T-helper 1 cell treated with Interleukin-12 subunit alpha and Interleukin-12 subunit beta and Interleukin-4 antibody, amounts not matched to agents 30 μg/mL and 1 μg/mL, for 36 hours (primary cell): ENCODE data around the gene ODAD3.
A peak's percentile ranks its signal among the peaks of the same experiment; 100 is the strongest.
"Not testable (repeated sequence)": the region's sequence is repeated elsewhere in the genome, so short reads cannot be mapped to it uniquely, and the experiment has no call there.

Source experiments
- H3K27ac Mint-ChIP-seq: one replicate; pipeline ENCODE4 v1.8.0; 2021; ENCODE audit warnings: mild to moderate bottlenecking, mixed read lengths
- H3K27me3 Mint-ChIP-seq: one replicate; pipeline ENCODE4 v1.8.0; 2021; ENCODE audit warnings: low read depth, mixed read lengths
- H3K36me3 Mint-ChIP-seq: one replicate; pipeline ENCODE4 v1.8.0; 2021; ENCODE audit warnings: low read depth, mixed read lengths
- H3K4me1 Mint-ChIP-seq: one replicate; pipeline ENCODE4 v1.8.0; 2021; ENCODE audit warnings: low read depth, mixed read lengths
- H3K4me3 Mint-ChIP-seq: one replicate; pipeline ENCODE4 v1.8.0; 2021; ENCODE audit warnings: mild to moderate bottlenecking, moderate library complexity, mixed read lengths
- H3K9me3 Mint-ChIP-seq: one replicate; pipeline ENCODE4 v1.8.0; 2021; ENCODE audit warnings: mixed read lengths

Gene ODAD3

GRCh38 chr19:11433526-11433925 is 1.4 kb downstream of the ODAD3 start:
- not testable (repeated sequence) for H3K27ac Mint-ChIP-seq, H3K9me3 Mint-ChIP-seq, H3K4me3 Mint-ChIP-seq, H3K27me3 Mint-ChIP-seq
- H3K4me1 Mint-ChIP-seq = peaks cover 14% of the 10 kb centered on the region
- H3K36me3 Mint-ChIP-seq = peaks cover 13% of the 10 kb centered on the region

- no peak overlapping the region for H3K4me3 Mint-ChIP-seq
- no peaks in the 10 kb centered on the region for H3K9me3 Mint-ChIP-seq
- no peak overlapping the region for H3K27ac Mint-ChIP-seq
- H3K36me3 Mint-ChIP-seq = no peaks in the 10 kb centered on the region
- H3K4me1 Mint-ChIP-seq = peaks cover 18% of the 10 kb centered on the region
- peaks cover 26% of the 10 kb centered on the region for H3K27me3 Mint-ChIP-seq
Observed at GRCh38 chr19:11426656-11427055, 8.3 kb downstream of the ODAD3 start.

- no peak overlapping the region for H3K27ac Mint-ChIP-seq
- no peaks in the 10 kb centered on the region for H3K9me3 Mint-ChIP-seq
Observed at GRCh38 chr19:11425719-11426457, 9.0 kb downstream of the ODAD3 start.

GRCh38 chr19:11423791-11424181 is 11.1 kb downstream of the ODAD3 start:
- Mint-ChIP-seq H3K36me3 (no peaks in the 10 kb centered on the region), H3K4me1 (peaks cover 25% of the 10 kb centered on the region), H3K9me3 (no peaks in the 10 kb centered on the region), H3K4me3 (no peak overlapping the region), H3K27me3 (peaks cover 49% of the 10 kb centered on the region), H3K27ac (no peak overlapping the region)

More at GRCh38 chr19:11425719-11426457, 9.0 kb downstream of the ODAD3 start:
- H3K4me3 Mint-ChIP-seq = no peak overlapping the region
- H3K4me1 Mint-ChIP-seq = peaks cover 21% of the 10 kb centered on the region
- H3K36me3 Mint-ChIP-seq = no peaks in the 10 kb centered on the region
- H3K27me3 Mint-ChIP-seq = peaks cover 34% of the 10 kb centered on the region

- Mint-ChIP-seq H3K27me3 (peaks cover 54% of the 10 kb centered on the region), H3K36me3 (no peaks in the 10 kb centered on the region), H3K4me3 (no peak overlapping the region), H3K27ac (no peak overlapping the region), H3K9me3 (no peaks in the 10 kb centered on the region), H3K4me1 (peaks cover 25% of the 10 kb centered on the region)
Observed at GRCh38 chr19:11423164-11423790, 11.6 kb downstream of the ODAD3 start.

- Mint-ChIP-seq H3K4me1 (peaks cover 25% of the 10 kb centered on the region), H3K36me3 (no peaks in the 10 kb centered on the region), H3K9me3 (no peaks in the 10 kb centered on the region), H3K27me3 (peaks cover 63% of the 10 kb centered on the region), H3K27ac (no peak overlapping the region), H3K4me3 (peak overlapping the region; percentile 76)
Observed at GRCh38 chr19:11422163-11423065, 12.5 kb downstream of the ODAD3 start.

- Mint-ChIP-seq H3K27me3 (peaks cover 71% of the 10 kb centered on the region), H3K9me3 (no peaks in the 10 kb centered on the region), H3K27ac (no peak overlapping the region), H3K4me3 (peak overlapping the region; percentile 42), H3K36me3 (no peaks in the 10 kb centered on the region), H3K4me1 (peaks cover 25% of the 10 kb centered on the region)
Observed at GRCh38 chr19:11421371-11422098, 13.4 kb downstream of the ODAD3 start.

- H3K36me3 Mint-ChIP-seq = no peaks in the 10 kb centered on the region
- peak overlapping the region; percentile 42 for H3K4me3 Mint-ChIP-seq
- H3K4me1 Mint-ChIP-seq = peaks cover 25% of the 10 kb centered on the region
- H3K9me3 Mint-ChIP-seq = no peaks in the 10 kb centered on the region
- no peak overlapping the region for H3K27ac Mint-ChIP-seq
- peaks cover 77% of the 10 kb centered on the region for H3K27me3 Mint-ChIP-seq
Observed at GRCh38 chr19:11420429-11421370, 14.2 kb downstream of the ODAD3 start.

- H3K36me3 Mint-ChIP-seq = no peaks in the 10 kb centered on the region
- peaks cover 24% of the 10 kb centered on the region for H3K4me1 Mint-ChIP-seq
- H3K27me3 Mint-ChIP-seq = peaks cover 81% of the 10 kb centered on the region
- H3K4me3 Mint-ChIP-seq = no peak within 1 kb of the TSS
- H3K9me3 Mint-ChIP-seq = no peaks in the 10 kb centered on the region
- H3K27ac Mint-ChIP-seq = no peak within 1 kb of the TSS
Observed at GRCh38 chr19:11418549-11419506, 16.1 kb downstream of the ODAD3 start, which contains the start of gene RGL3. Gene RGL3, minus strand, starts transcription at chr19:11419314. Its CDS starts 36 bp downstream, at chr19:11419278.

- H3K36me3 Mint-ChIP-seq = no peaks in the 10 kb centered on the region
- H3K27ac Mint-ChIP-seq = no peak overlapping the region
- H3K4me3 Mint-ChIP-seq = no peak overlapping the region
- peaks cover 17% of the 10 kb centered on the region for H3K4me1 Mint-ChIP-seq
- H3K9me3 Mint-ChIP-seq = no peaks in the 10 kb centered on the region
- peaks cover 74% of the 10 kb centered on the region for H3K27me3 Mint-ChIP-seq
Observed at GRCh38 chr19:11418094-11418548, 16.8 kb downstream of the ODAD3 start.

GRCh38 chr19:11416346-11417052 is 18.4 kb downstream of the ODAD3 start:
- H3K36me3 Mint-ChIP-seq = no peaks in the 10 kb centered on the region

GRCh38 chr19:11414544-11414943 is 20.4 kb downstream of the ODAD3 start:
- Mint-ChIP-seq H3K4me3 (no peak overlapping the region), H3K4me1 (no peaks in the 10 kb centered on the region), H3K27ac (no peak overlapping the region), H3K36me3 (no peaks in the 10 kb centered on the region), H3K9me3 (no peaks in the 10 kb centered on the region), H3K27me3 (peaks cover 47% of the 10 kb centered on the region)

More at GRCh38 chr19:11416346-11417052, 18.4 kb downstream of the ODAD3 start:
- Mint-ChIP-seq H3K27ac (peak overlapping the region; percentile 41), H3K9me3 (no peaks in the 10 kb centered on the region), H3K4me3 (no peak overlapping the region), H3K27me3 (peaks cover 60% of the 10 kb centered on the region), H3K4me1 (peaks cover 6% of the 10 kb centered on the region)
